ENCODE measurements around the gene NDUFAF2.

DNA sequence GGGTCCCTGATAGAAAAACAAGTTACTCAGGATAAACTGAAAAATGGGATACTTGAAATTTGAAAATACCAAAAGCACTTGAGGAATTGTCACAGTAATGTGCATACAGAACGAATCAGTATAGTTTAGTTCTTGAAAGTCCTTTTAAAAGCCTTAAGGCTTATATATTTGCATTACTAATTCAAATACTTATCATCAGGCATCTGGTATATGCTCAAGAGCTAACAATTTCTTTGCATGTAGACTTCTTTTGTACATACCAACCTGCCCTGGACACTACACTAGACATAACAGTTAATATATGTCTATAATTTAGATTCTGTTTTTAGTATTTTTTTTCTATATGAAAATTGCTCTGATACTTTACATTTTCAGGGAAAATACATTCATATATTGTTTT lies 174.1 kb downstream of the NDUFAF2 start:
- TF ChIP-seq, protein P1, sequence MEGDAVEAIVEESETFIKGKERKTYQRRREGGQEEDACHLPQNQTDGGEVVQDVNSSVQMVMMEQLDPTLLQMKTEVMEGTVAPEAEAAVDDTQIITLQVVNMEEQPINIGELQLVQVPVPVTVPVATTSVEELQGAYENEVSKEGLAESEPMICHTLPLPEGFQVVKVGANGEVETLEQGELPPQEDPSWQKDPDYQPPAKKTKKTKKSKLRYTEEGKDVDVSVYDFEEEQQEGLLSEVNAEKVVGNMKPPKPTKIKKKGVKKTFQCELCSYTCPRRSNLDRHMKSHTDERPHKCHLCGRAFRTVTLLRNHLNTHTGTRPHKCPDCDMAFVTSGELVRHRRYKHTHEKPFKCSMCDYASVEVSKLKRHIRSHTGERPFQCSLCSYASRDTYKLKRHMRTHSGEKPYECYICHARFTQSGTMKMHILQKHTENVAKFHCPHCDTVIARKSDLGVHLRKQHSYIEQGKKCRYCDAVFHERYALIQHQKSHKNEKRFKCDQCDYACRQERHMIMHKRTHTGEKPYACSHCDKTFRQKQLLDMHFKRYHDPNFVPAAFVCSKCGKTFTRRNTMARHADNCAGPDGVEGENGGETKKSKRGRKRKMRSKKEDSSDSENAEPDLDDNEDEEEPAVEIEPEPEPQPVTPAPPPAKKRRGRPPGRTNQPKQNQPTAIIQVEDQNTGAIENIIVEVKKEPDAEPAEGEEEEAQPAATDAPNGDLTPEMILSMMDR (IDR thresholded peaks at IDR 0.05; ENCODE audit: insufficient read depth, low read length, poor library complexity, severe bottlenecking) = no peak
- no peak for TF ChIP-seq EZH2phosphoT487 (conservative IDR thresholded peaks at IDR 0.05; ENCODE audit: low read length)

Data from SU-DHL-6 (cell line).